ENCODE results near the gene SSX2.
"Not testable (repeated sequence)": the region's sequence is repeated elsewhere in the genome, so short reads cannot be mapped to it uniquely, and the experiment has no call there.

SSX2 gene, protein sequence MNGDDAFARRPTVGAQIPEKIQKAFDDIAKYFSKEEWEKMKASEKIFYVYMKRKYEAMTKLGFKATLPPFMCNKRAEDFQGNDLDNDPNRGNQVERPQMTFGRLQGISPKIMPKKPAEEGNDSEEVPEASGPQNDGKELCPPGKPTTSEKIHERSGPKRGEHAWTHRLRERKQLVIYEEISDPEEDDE

DNA sequence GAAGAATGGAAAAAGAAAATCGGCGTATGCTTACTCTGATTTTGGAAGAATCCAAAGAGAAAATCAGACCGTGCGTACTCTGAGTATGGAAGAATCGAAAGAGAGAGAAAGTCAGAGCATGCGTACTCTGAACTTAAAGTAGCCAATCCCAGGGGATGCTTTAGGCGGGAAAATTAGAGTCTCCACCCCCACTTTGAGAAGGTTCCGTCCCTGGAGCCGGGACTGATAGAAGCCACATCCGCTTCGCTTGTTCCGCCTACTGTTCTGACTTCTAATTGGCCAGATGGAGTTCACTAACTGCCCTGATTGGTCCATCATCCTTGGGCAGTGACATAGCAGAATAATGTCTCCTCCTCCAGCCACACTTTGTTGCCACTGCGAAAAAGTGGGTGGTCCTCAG, at the start of gene SSX2:
TSS of gene SSX2 (minus strand) at position 101 of the 400 bp plus-strand sequence. CDS start 1,429 bp downstream, outside the sequence.
- DNase-seq = not testable (repeated sequence)

DNA sequence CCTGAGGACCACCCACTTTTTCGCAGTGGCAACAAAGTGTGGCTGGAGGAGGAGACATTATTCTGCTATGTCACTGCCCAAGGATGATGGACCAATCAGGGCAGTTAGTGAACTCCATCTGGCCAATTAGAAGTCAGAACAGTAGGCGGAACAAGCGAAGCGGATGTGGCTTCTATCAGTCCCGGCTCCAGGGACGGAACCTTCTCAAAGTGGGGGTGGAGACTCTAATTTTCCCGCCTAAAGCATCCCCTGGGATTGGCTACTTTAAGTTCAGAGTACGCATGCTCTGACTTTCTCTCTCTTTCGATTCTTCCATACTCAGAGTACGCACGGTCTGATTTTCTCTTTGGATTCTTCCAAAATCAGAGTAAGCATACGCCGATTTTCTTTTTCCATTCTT, 44.0 kb upstream of the SSX2 start, which contains the start of gene SSX2B:
TSS of gene SSX2B (plus strand) at position 301 of the 400 bp plus-strand sequence. CDS start 1,429 bp downstream, outside the sequence.
- not testable (repeated sequence) for DNase-seq

- not testable (repeated sequence) for DNase-seq
These were observed 14.9 kb downstream of the SSX2 start for GRCh38 chrX:52692034-52692433.

GRCh38 chrX:52662218-52662617, 44.8 kb downstream of the SSX2 start:
- DNase-seq = not testable (repeated sequence)

- not testable (repeated sequence) for DNase-seq
These were observed 51.5 kb downstream of the SSX2 start for GRCh38 chrX:52655475-52655874.

DNA sequence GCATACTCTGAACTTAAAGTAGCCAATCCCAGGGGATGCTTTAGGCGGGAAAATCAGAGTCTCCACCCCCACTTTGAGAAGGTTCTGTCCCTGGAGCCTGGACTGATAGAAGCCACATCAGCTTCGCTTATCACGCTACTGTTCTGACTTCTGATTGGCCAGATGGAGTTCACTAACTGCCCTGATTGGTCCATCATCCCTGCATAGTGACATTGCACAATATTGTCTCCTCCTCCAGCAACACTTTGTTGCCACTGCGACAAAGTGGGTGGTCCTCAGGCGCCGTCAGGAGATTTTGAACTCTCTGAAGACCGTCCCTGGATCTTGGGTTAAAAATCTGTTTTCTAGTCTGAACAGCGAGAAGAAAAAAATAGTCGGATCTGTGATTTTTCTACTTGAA, 52.2 kb downstream of the SSX2 start, which contains the start of gene SSX7:
TSS of gene SSX7 (minus strand) at position 101 of the 400 bp plus-strand sequence. CDS start 1,428 bp downstream, outside the sequence.
- not testable (repeated sequence) for DNase-seq

- DNase-seq = not testable (repeated sequence)
These were observed 56.3 kb downstream of the SSX2 start for GRCh38 chrX:52650676-52651075.

- not testable (repeated sequence) for DNase-seq
These were observed 58.0 kb downstream of the SSX2 start for GRCh38 chrX:52648956-52649355.

All from DMS53 (cell line).